Skeletal muscle tissue (tissue), 4 donors: Measurements from ENCODE around the gene H3-3A. TPM values are rescaled to one million over a fixed set of nuclear protein-coding genes. Genes with fewer than 3 reads are reported as not detected.
A peak's percentile ranks its signal among the peaks of the same experiment; 100 is the strongest.

ENCODE experiments used
- H3K27ac ChIP-seq: one replicate; pipeline ENCODE4 v1.7.0; 2013; ENCODE audit warnings: mild to moderate bottlenecking, low read depth, low read length, inconsistent platforms
- H3K27me3 ChIP-seq, 3 donors: one replicate each; pipeline ENCODE4 v1.7.0; 2013; ENCODE audit warnings: low read length in 3 of 3; ENCODE audit not compliant: control insufficient read depth in 3 of 3, insufficient read depth in 3 of 3
- H3K36me3 ChIP-seq, 3 donors: one replicate each; pipeline ENCODE4 v1.7.0; 2013; ENCODE audit warnings: low read length in 3 of 3; ENCODE audit not compliant: control insufficient read depth in 3 of 3, insufficient read depth in 3 of 3
- H3K4me1 ChIP-seq, 3 donors: one replicate each; pipeline ENCODE4 v1.7.0; 2013; ENCODE audit warnings: low read length in 3 of 3, mild to moderate bottlenecking in 3 of 3; ENCODE audit not compliant: control insufficient read depth in 3 of 3, insufficient read depth in 3 of 3
- H3K4me3 ChIP-seq, 3 donors: one replicate each; pipeline ENCODE4 v1.7.0; 2013; ENCODE audit warnings: low read length in 3 of 3
- H3K9ac ChIP-seq, 3 donors: one replicate each; pipeline ENCODE4 v1.7.0; 2013; ENCODE audit warnings: low read length in 3 of 3, mild to moderate bottlenecking in 3 of 3, moderate library complexity in 2 of 3, low read depth in 1 of 3
- H3K9me3 ChIP-seq, 3 donors: one replicate each; pipeline ENCODE4 v1.7.0; 2013; ENCODE audit warnings: low read length in 3 of 3; ENCODE audit not compliant: control insufficient read depth in 3 of 3
- total RNA-seq: library from RNA; depleted of rRNA; stranded (reverse); fragments of >200 nt; gene quantifications from one replicate; pipeline ENCODE4 v1.2.3, GENCODE V29; 2014
- donor health status: Osteomylitis.

Gene H3-3A
- total RNA-seq, 1 donor from 2014 or later: 319 TPM

DNA sequence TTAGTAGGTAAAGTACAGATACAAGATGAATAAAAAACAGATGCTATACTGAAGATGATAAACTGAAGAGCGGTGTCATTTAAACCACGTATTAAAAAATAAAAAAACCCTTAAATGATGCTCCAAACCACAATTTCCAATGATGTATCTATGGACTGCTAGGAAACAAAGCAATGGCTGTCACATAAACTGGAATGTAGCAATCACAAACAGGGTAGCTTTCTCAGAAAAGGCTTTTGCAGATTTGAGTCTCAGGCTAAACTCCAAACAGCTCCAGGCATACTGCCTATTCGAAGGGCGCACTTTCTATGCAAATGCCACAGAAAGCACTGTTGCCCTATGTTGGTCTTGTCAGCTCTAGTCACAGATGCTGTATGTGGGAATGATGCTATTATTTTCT, 12.4 kb upstream of the H3-3A start:
- no peaks in the 10 kb centered on the region for H3K27me3 ChIP-seq
- no peak overlapping the region for H3K9ac ChIP-seq
- no peak overlapping the region for H3K27ac ChIP-seq
- H3K9me3 ChIP-seq: no peaks in the 10 kb centered on the region
- H3K36me3 ChIP-seq: peaks cover 0 to 2% (median 0%) of the 10 kb centered on the region in 3 donors
- no peak overlapping the region for H3K4me3 ChIP-seq
- H3K4me1 ChIP-seq: no peaks in the 10 kb centered on the region

DNA sequence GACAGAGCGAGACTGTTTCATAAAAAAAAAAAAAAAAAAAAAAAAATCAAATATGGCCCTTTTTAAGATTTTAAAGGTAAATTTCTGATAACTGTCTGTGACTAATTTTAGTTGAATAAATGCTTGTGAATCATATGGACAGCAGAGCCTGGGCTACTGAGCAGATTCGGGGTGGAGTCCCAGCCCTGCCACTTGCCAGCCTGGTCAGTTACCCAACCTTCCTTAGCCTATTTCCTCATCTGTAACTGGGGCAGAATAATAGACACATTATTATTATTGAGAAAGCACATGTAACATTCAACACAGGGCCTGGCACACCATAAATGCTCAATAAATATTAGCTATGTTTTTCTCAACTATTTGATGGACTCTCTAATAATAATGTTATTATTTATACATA, 11.2 kb upstream of the H3-3A start:
- no peaks in the 10 kb centered on the region for H3K27me3 ChIP-seq
- no peak overlapping the region for H3K27ac ChIP-seq
- H3K9ac ChIP-seq: no peak overlapping the region
- peaks cover 0 to 2% (median 0%) of the 10 kb centered on the region in 3 donors for H3K36me3 ChIP-seq
- H3K4me3 ChIP-seq: no peak overlapping the region
- no peaks in the 10 kb centered on the region for H3K4me1 ChIP-seq
- no peaks in the 10 kb centered on the region for H3K9me3 ChIP-seq

DNA sequence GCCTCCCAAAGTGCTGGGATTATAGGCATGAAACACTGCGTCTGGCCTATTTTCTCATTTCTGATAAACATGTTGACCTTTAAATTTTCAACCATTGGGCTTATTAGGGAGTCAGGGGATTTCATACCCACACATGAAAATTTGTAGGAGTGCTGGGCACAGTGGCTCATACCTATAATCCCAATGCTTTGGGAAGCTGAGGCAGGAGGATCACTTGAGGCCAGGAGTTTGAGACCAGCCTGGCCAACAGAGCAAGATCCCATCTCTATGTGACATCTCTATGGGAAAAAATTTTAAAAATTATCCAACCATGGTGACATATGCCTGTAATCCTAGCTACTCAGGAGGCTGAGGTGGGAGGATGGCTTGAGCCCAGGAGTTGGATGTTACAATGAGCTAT, 10.5 kb upstream of the H3-3A start:
- no peaks in the 10 kb centered on the region for H3K9me3 ChIP-seq
- H3K9ac ChIP-seq: no peak overlapping the region
- no peak overlapping the region for H3K27ac ChIP-seq
- H3K4me1 ChIP-seq: no peaks in the 10 kb centered on the region
- peaks cover 0 to 2% (median 0%) of the 10 kb centered on the region in 3 donors for H3K36me3 ChIP-seq
- no peaks in the 10 kb centered on the region for H3K27me3 ChIP-seq
- no peak overlapping the region for H3K4me3 ChIP-seq

DNA sequence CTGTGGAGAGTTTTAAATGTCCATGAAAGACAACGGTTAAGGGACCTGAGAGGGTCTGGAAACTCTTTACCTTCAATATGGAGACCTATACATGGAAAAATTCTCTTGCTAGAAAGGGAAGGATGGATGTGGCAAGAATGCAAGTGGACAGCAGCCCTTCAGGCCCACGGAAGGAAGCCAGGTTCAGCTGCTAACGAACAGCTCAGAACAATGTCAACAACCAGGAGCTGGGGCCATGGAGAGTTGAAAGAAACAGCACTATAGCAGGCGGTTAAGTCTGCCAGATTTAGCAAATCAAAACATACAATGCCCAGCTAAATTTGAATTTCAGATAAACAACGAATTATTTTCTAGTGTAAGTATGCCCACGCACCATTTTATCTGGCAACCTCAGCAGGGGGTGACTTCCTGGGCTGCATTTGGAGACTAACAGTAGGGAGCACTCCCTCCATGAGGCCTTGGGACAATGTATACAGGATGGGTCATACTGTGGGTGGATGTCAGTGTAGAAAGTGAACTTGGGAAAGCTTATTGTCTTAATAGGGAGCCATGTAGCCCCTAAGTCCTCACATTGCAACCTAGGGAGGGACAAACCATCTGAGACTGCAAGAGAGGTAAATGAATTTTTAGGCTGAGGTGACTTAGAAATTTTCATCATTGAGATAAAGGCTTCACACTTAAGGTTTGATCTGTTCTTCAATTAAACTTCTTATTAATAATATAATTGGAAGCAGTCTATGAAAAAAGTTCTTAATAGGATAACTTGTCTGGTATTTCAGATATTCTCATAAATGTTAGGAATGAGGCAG, 7.8 kb upstream of the H3-3A start:
- no peaks in the 10 kb centered on the region for H3K4me1 ChIP-seq
- peaks cover 3 to 9% (median 7%) of the 10 kb centered on the region in 3 donors for H3K36me3 ChIP-seq
- no peak overlapping the region for H3K4me3 ChIP-seq
- no peak overlapping the region for H3K9ac ChIP-seq
- no peak overlapping the region for H3K27ac ChIP-seq
- no peaks in the 10 kb centered on the region for H3K27me3 ChIP-seq
- H3K9me3 ChIP-seq: no peaks in the 10 kb centered on the region

DNA sequence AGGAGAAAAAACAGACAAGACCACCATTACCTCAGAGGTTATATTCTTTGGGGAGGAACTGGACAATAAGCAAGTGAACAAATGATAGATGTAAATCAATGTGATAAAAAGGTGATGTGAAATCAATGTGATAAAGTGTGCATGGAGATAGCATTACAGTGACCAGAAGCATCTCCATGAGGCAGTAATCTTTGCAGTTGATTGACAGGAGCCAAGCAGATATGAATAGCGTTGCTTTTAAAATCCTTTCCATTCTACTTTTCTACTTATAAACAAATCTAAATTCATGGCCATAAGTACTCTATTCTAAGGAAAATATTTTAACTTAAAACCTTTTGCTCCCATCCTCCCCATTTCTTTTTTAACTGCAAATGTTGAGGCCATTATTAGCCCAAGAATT, 2.8 kb upstream of the H3-3A start:
- Histone ChIP-seq H3K4me3 (no peak overlapping the region), H3K9ac (no peak overlapping the region), H3K4me1 (peaks cover 7 to 15% (median 11%) of the 10 kb centered on the region in 3 donors), H3K9me3 (no peaks in the 10 kb centered on the region), H3K27me3 (no peaks in the 10 kb centered on the region), H3K27ac (no peak overlapping the region), H3K36me3 (peaks cover 3 to 9% (median 5%) of the 10 kb centered on the region in 3 donors)

DNA sequence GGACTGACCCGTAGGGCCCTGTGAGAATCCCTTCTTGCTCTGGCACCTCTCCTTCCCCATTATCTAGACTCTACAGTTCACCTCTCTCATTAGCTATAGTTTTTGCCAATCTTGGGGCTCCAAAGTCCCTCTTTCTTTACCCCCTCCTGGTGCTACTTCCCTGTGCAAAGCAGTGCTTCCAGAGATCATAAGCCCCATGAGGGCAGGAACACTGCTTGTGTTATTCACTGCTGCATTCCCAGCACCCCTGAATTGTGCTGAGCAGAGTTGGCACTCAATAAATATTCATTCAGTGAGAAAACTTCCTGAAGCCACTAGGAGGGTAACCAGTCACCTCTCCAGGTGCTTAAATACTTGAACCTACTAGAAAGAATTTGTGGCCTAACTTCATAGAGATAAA, 2.1 kb upstream of the H3-3A start:
- H3K9ac ChIP-seq: peak overlapping the region in 1 of 3 donors; percentile 40
- H3K4me3 ChIP-seq: no peak overlapping the region
- no peaks in the 10 kb centered on the region for H3K27me3 ChIP-seq
- H3K27ac ChIP-seq: no peak overlapping the region
- no peaks in the 10 kb centered on the region for H3K9me3 ChIP-seq
- peaks cover 3 to 9% (median 5%) of the 10 kb centered on the region in 3 donors for H3K36me3 ChIP-seq
- H3K4me1 ChIP-seq: peaks cover 7 to 21% (median 17%) of the 10 kb centered on the region in 3 donors

DNA sequence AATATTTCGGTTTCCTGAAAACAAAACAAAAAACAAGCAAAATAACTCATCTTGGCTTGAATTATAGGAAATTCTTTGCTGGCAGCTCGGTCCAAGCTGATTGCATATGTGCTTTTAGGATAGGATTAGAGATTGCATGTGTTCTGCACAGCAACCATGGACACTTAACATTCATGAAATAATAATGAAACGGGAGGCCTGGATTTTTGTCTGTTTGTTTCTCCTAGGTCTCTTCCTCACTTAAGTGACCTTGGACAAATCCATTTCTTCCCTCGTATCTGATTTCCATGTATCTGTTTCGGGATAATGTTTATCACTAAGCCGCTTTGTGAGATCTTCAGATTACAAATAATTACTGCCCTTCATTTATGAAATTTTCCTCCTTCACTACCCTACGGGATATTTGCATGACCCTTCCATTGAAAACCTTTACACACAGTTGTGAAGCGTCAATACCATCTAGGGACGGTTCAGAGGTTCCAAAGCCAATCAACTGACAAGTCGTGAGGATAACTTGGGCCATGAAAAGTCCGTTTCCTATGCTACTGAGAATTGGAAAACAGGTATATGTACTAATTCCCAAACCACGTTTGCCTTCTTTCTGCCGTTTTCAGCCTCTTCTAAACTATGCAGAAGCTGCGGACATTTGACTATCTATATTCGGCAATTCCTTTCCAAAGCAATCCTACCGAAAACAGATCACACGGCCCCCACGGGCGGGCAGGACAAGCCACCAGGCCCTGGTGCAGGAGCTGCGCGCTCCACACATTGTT, 1.3 kb upstream of the H3-3A start:
- H3K4me3 ChIP-seq: peak overlapping the region; percentile 82 to 86 (median 85)
- H3K9me3 ChIP-seq: no peaks in the 10 kb centered on the region
- H3K9ac ChIP-seq: peak overlapping the region; percentile 78 to 97 (median 96)
- peaks cover 8 to 15% (median 10%) of the 10 kb centered on the region in 3 donors for H3K36me3 ChIP-seq
- H3K27me3 ChIP-seq: no peaks in the 10 kb centered on the region
- peak overlapping the region; percentile 99 for H3K27ac ChIP-seq
- H3K4me1 ChIP-seq: peaks cover 12 to 25% (median 21%) of the 10 kb centered on the region in 3 donors

DNA sequence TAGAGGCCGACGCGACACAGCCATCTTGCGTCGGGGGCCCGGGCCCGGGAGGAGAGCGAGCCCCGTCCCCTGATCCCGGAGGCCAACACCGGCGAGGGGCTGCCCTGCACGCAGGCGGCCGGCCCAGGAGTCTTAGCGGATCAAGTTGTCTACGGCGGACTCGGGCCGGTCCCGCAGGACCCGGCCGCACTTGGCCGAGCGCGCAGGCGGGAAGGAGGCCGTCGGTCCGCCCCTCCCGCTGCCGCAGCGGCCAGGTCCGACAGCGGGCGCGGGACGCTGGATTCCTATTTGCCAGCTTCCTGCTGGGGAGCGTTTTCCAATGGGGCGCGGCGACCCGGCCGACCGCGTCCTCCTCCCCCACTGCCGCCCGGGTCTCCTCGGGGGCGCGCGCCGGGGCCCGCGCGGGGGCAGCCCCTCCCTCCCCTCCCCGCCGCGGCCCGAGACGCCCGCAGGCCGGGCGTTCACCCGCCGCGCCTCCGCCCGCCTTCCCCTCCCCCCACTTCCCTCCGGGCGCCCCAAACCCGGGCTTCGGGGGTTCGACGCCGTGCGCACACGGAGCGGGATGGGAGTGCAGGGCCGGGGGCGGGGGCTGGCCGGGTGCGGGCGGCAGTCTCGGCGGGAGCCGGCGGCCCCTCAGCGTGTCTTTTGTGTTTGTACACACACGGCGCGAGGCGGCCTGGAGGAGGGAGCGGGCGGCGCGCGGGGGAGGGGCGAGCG, 517 bp upstream of the H3-3A start:
- Histone ChIP-seq H3K9me3 (no peaks in the 10 kb centered on the region), H3K9ac (peak overlapping the region; percentile 78 to 97 (median 96)), H3K4me3 (peak overlapping the region; percentile 82 to 86 (median 85)), H3K27me3 (no peaks in the 10 kb centered on the region), H3K27ac (peak overlapping the region; percentile 99), H3K4me1 (peaks cover 12 to 29% (median 26%) of the 10 kb centered on the region in 3 donors), H3K36me3 (peaks cover 12 to 20% (median 16%) of the 10 kb centered on the region in 3 donors)

DNA sequence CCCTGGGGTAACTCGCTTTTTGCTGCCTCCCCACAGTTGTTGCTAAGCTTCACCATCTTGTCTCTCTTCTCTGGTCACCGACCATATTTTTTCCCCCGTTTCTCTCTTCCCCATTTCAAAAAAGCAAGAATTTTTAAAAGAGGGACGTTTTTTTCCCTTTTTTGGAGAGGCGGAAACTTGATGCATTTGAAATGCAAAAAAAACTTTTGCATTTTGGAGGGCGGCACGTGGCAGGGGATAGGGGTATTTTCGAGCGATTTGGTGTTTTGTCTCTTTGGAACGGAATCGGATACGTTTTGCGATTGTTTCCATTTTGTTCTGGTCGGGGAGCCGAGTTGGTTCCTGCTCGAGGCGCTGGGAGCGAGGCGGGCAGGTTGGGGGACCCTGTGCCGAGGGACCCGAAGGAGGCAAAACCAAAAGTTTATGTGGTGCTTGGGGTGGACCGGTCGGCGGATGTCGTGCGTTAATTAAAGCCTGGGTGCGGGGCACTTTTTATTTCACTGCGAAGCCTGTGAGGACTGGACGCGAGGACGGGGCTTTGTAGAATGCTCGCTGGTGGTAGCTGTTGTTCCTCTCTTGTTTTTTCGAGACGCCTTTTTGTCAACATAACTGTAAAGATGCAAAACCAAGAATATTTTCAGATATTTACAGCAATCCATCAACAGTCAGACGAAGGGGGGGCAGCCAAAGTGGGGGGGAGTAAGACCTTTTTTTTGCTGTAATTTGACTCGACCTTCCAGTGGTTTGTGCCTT, 884 bp downstream of the H3-3A start:
- Histone ChIP-seq H3K9ac (peak overlapping the region; percentile 92 to 98 (median 97)), H3K9me3 (no peaks in the 10 kb centered on the region), H3K4me3 (peak overlapping the region; percentile 77 to 93 (median 87)), H3K4me1 (peaks cover 12 to 30% (median 29%) of the 10 kb centered on the region in 3 donors), H3K27ac (peak overlapping the region; percentile 99), H3K36me3 (peaks cover 11 to 27% (median 27%) of the 10 kb centered on the region in 3 donors), H3K27me3 (no peaks in the 10 kb centered on the region)
